Duodenal mucosa (tissue), 2 donors: ENCODE results near the gene TFEB.
"Not testable (repeated sequence)": the region's sequence is repeated elsewhere in the genome, so short reads cannot be mapped to it uniquely, and the experiment has no call there.

Source experiments
- H3K27ac ChIP-seq: one replicate; pipeline ENCODE4 v1.7.0; 2013; ENCODE audit warnings: low read depth, low read length
- H3K27me3 ChIP-seq, 2 donors: one replicate each; pipeline ENCODE4 v1.7.0; 2013; ENCODE audit warnings: low read length in 2 of 2, control low read depth in 1 of 2; ENCODE audit not compliant: insufficient read depth in 2 of 2, control insufficient read depth in 1 of 2
- H3K36me3 ChIP-seq, 2 donors: one replicate each; pipeline ENCODE4 v1.7.0; 2013; ENCODE audit warnings: low read length in 2 of 2, control low read depth in 1 of 2; ENCODE audit not compliant: insufficient read depth in 2 of 2, control insufficient read depth in 1 of 2
- H3K4me1 ChIP-seq, 2 donors: one replicate each; pipeline ENCODE4 v1.7.0; 2013; ENCODE audit warnings: low read length in 2 of 2, control low read depth in 1 of 2; ENCODE audit not compliant: insufficient read depth in 2 of 2, control insufficient read depth in 1 of 2
- H3K4me3 ChIP-seq, 2 donors: one replicate each; pipeline ENCODE4 v1.7.0; 2013; ENCODE audit warnings: low read length in 2 of 2, low read depth in 1 of 2
- H3K9ac ChIP-seq, 2 donors: one replicate each; pipeline ENCODE4 v1.7.0; 2013; ENCODE audit warnings: low read length in 2 of 2, low read depth in 1 of 2
- H3K9me3 ChIP-seq, 2 donors: one replicate each; pipeline ENCODE4 v1.7.0; 2013; ENCODE audit warnings: low read length in 2 of 2, control low read depth in 1 of 2; ENCODE audit not compliant: control insufficient read depth in 1 of 2

The TFEB gene

DNA sequence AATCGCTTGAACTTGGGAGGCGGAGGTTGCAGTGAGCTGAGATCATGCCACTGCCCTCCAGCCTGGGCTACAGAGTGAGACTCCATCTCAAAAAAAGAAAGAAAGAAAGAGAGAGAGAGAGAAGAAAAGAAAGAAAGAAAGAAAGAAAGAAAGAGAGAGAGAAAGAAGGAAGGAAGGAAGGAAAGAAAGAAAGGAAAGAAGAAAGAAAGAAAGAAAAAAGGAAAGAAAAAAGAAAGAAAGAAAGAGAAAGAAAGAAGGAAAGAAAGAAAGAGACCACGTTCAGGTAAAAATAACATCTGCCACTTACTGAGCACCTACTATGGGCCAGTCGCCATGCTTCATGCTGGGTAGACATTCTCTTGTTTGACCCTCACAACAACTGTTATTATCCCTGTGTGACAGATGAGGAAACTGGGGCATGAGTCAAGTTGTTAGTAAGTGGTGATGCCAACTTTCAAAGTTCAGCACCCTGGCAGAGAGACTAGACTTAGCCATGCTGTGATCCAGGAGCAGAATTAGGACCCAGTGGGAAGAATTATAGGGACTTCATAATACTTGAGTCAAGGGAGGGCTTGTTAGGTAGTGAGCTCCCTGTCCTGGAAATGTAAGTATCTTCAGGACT lies 30.7 kb upstream of the TFEB start:
- not testable (repeated sequence) for H3K9me3 ChIP-seq, H3K36me3 ChIP-seq, H3K9ac ChIP-seq, H3K4me3 ChIP-seq, H3K27ac ChIP-seq, H3K4me1 ChIP-seq, H3K27me3 ChIP-seq

DNA sequence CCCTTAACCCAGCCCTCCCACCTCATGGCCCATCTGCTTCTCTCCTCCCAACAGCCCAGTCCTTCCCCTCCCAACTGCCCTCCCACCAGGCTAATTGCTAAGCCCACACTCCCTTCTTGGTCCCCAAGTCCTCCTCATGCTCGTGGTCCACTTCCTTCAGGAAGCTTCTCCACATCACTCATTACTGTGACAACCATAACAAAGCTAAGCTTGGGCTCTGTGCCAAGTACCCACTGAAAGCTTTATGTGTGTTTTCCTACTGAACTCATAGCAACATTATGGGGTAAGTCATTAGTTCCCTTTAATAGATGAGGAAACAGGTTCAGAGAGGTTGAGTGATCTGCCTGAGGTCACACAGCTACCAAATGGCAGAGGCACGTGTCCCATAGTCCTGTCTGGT lies 28.1 kb upstream of the TFEB start:
- H3K27ac ChIP-seq: no peak overlapping the region
- H3K9ac ChIP-seq: no peak overlapping the region
- peaks cover 4 to 5% of the 10 kb centered on the region in 2 donors for H3K4me1 ChIP-seq
- no peak overlapping the region for H3K4me3 ChIP-seq
- no peaks in the 10 kb centered on the region for H3K27me3 ChIP-seq
- no peaks in the 10 kb centered on the region for H3K9me3 ChIP-seq
- H3K36me3 ChIP-seq: no peaks in the 10 kb centered on the region

DNA sequence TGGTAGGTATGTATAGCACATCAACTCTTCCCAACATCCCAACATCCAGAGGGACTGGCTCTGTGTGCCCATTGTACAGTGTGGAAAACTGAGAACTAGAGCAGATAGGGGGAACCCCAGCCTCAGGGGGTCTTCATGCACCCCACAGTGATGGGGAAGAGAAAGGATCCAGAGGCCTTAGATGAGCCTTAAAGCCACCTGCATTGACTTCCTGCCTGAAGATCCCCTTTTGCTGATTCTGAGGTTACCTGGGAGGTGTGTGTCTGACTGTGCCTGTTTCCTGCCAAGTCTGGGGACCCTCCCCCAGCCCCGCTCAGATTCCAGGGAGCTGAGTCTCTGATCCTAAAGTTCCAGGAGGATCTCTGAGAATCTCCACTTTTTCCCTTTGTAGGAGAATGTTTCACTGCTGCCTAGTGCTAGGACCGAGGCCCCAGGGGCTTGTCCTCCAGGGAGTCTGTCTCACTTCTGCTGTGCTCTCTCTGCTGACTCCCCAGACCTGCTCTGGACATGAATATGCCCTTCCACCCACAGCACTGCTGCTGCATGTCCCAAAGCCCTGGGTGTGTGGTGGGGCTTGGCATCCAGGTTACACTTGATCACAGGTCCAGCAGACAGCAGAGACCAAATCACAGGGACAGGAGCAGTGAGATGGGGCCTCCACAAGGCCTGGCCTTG lies 24.6 kb upstream of the TFEB start:
- Histone ChIP-seq H3K27me3 (no peaks in the 10 kb centered on the region), H3K36me3 (no peaks in the 10 kb centered on the region), H3K4me1 (no peaks in the 10 kb centered on the region), H3K27ac (no peak overlapping the region), H3K9me3 (no peaks in the 10 kb centered on the region), H3K4me3 (no peak overlapping the region), H3K9ac (no peak overlapping the region)

DNA sequence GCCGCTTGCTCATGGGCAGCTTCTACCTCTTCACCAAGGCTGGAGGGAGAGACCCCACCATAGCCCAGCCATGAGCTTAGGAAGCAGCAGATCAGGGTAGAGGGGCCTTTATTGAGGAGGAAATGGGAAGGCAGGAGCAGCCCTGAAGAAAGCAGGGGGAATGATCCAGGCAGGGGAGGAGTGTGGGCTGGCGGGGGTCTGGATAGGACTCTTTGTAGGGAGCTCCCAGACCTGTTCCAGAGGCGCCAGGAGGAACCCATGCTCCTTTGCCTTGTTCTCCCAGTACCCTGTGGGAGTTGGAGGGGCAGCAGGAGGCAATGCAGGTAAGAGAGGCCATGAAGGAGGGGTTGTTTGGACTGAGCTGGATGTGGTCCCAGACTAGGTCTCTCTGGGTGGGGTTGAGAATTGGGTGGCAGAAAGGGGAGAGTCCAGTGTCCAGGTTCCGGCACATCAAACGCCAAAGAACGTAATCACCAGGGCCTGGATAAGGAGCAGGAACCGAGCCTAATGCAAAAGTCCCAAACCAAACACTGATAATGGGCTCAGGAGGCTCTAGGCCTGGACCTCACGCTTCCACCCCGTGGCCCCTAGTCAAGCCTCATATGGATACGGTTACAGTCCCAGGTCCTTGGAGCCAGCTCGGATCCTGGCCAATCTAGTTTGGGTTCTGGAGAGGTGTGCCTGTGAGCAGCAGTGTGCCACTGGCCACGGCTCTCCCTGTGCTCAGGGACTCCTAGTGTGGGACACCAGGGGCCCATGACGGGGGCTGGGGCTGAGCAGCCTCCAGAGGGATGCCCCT lies 23.9 kb upstream of the TFEB start:
- no peaks in the 10 kb centered on the region for H3K27me3 ChIP-seq
- H3K4me3 ChIP-seq: no peak overlapping the region
- H3K4me1 ChIP-seq: no peaks in the 10 kb centered on the region
- H3K9ac ChIP-seq: no peak overlapping the region
- no peak overlapping the region for H3K27ac ChIP-seq
- H3K9me3 ChIP-seq: no peaks in the 10 kb centered on the region
- H3K36me3 ChIP-seq: no peaks in the 10 kb centered on the region

DNA sequence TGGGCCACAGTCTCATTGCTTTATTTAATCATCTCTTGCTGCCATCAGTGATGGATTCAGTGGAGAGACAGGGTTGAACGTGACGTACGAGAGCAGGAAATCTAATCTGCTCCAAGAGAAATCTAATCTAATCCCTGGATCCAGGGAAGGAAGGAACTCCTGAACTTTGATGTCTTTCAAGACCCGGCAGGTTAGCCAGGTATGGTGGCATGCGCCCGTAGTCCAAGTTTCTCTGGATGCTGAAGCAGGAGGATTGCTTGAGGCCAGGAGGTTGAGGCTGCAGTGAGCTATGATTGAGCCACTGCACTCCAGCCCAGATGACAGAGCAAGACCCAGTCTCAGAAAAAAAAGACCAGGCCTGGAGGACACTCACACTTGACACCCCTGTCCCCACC lies 23.2 kb upstream of the TFEB start:
- Histone ChIP-seq H3K4me3 (no peak overlapping the region), H3K9me3 (no peaks in the 10 kb centered on the region), H3K27me3 (no peaks in the 10 kb centered on the region), H3K36me3 (no peaks in the 10 kb centered on the region), H3K4me1 (no peaks in the 10 kb centered on the region), H3K9ac (no peak overlapping the region), H3K27ac (no peak overlapping the region)

DNA sequence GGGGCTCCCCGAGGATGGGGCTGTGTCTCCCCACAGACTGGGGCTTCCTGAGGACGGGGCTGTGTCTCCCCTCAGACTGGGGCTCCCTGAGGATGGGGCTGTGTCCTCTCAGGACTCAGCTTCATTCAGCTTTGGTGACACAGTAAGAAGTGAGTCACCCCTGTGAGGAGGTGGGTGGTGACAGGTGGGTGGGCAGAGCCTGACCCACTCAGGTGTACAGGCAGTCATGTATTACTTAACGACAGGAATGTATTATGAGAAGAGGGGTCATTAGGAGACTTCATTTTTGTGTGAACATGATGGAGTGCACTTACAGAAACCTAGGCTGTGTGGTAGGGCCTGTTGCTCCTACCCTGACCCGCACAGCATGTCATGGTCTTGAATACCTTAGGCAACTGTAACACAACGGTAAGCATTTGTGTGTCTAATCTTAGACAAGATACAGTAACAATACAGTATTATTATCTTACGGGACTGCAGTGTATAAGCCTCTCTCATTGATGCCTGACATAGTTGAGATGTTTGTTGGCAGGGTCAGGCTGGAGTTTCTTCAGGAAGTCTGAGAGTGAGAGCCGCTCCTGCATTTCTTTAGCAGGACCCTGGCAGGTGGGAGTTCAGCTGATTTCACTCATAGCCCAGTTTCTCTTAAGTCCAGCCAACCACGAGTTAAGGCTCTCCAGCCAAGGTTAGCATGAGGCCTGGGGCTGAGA lies 22.7 kb upstream of the TFEB start:
- Histone ChIP-seq H3K36me3 (no peaks in the 10 kb centered on the region), H3K27ac (no peak overlapping the region), H3K4me3 (no peak overlapping the region), H3K9me3 (no peaks in the 10 kb centered on the region), H3K9ac (no peak overlapping the region), H3K4me1 (no peaks in the 10 kb centered on the region), H3K27me3 (no peaks in the 10 kb centered on the region)

DNA sequence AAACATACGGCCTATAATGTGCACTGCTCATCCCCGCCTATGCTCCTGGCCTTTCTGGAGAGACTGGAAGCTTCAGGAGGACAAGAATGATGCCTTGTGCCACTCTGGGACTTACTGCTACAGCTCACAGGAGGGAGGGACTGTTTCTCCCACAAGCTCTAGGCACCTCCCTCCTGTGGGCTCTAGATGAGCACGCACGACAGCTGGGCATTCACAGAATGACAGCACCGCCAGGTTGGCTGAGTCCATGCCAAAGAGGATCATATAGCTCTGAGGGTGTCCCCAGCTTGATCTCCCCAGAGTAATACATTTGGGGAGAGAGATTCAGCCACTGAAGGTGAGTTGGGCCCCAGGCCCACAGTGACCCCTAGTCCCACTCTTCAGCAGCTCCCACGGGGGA lies 21.9 kb upstream of the TFEB start:
- no peaks in the 10 kb centered on the region for H3K4me1 ChIP-seq
- no peaks in the 10 kb centered on the region for H3K36me3 ChIP-seq
- no peaks in the 10 kb centered on the region for H3K9me3 ChIP-seq
- no peak overlapping the region for H3K9ac ChIP-seq
- no peak overlapping the region for H3K4me3 ChIP-seq
- H3K27me3 ChIP-seq: no peaks in the 10 kb centered on the region
- H3K27ac ChIP-seq: no peak overlapping the region

DNA sequence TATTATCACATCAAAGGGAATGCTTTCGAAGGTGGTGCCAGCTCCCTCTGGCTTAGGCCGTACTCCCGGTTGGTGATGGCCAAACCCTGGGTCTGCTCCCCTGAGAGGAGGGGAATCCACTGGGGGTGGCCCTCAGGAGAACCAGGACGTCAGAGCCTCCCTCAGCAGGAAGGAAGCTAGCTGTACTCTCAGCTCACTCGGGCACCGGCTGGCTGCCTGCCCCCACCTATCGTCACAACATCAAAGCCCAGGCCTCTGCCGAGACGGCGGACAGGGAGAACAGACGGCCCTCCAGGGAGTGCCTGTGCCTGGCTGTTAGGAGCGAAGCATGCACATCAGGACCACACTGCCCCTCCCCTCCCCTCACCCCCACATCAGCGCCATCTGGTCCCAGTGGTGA lies 20.9 kb upstream of the TFEB start:
- H3K9ac ChIP-seq: no peak overlapping the region
- H3K27ac ChIP-seq: no peak overlapping the region
- H3K9me3 ChIP-seq: no peaks in the 10 kb centered on the region
- H3K4me3 ChIP-seq: no peak overlapping the region
- no peaks in the 10 kb centered on the region for H3K4me1 ChIP-seq
- H3K27me3 ChIP-seq: no peaks in the 10 kb centered on the region
- H3K36me3 ChIP-seq: no peaks in the 10 kb centered on the region

DNA sequence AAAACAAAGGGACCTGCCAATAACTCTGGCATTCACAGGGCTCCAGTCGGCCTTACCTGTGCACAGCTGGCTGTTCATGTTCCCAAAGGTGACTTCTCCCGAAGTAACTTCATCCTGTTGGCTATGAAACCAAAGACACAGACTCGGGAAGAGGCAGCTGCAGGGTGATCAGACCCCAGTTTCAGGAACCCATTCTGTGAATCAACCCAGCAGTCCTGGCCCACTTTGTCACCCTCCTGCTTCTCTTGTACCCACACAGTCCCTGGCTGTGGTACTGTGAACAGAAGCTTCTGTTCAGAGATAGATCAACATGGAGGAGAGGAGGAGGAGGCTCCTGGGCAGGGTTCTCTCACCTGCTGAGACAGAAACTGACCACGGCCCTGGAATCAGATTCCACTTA lies 20.5 kb upstream of the TFEB start:
- H3K4me3 ChIP-seq: no peak overlapping the region
- H3K9ac ChIP-seq: no peak overlapping the region
- no peaks in the 10 kb centered on the region for H3K9me3 ChIP-seq
- H3K27ac ChIP-seq: no peak overlapping the region
- no peaks in the 10 kb centered on the region for H3K36me3 ChIP-seq
- H3K4me1 ChIP-seq: no peaks in the 10 kb centered on the region
- H3K27me3 ChIP-seq: no peaks in the 10 kb centered on the region

DNA sequence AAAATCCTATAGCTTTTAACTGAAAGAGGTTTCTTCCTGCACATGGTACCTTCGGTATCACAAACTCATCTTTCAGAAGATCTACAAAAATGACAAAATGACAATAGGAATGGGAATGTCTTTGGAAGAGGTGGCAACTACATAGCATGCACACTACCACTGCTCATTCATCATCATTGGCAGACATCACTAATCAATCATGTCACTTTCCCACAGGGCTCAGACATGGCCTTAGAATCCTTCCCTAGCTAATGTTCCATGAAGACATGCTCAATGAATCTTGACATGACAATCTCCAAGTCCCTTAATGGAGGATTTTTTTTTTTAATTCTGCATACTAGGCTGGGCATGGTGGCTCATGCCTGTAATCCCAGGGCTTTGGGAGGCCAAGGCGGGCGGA lies 15.0 kb upstream of the TFEB start:
- no peak overlapping the region for H3K4me3 ChIP-seq
- H3K9me3 ChIP-seq: no peaks in the 10 kb centered on the region
- H3K27ac ChIP-seq: no peak overlapping the region
- no peaks in the 10 kb centered on the region for H3K27me3 ChIP-seq
- H3K36me3 ChIP-seq: no peaks in the 10 kb centered on the region
- no peak overlapping the region for H3K9ac ChIP-seq
- no peaks in the 10 kb centered on the region for H3K4me1 ChIP-seq
